Measurements from ENCODE around the gene SEC62.

Gene SEC62

GRCh38 chr3:169998668-169999131 lies 32.1 kb downstream of the SEC62 start:
- H3K4me3 ChIP-seq (ENCODE audit: low read depth, low read length): no peak overlapping the region
- TF ChIP-seq MAX (IDR thresholded peaks at IDR 0.05; ENCODE audit: low read depth, low read length) (no peak), POLR2A (IDR thresholded peaks at IDR 0.05; ENCODE audit: extremely low read depth, insufficient read length) (no peak), MYC (IDR thresholded peaks at IDR 0.05; ENCODE audit: low read depth, low read length) (no peak)
- TF ChIP-seq, protein P1, sequence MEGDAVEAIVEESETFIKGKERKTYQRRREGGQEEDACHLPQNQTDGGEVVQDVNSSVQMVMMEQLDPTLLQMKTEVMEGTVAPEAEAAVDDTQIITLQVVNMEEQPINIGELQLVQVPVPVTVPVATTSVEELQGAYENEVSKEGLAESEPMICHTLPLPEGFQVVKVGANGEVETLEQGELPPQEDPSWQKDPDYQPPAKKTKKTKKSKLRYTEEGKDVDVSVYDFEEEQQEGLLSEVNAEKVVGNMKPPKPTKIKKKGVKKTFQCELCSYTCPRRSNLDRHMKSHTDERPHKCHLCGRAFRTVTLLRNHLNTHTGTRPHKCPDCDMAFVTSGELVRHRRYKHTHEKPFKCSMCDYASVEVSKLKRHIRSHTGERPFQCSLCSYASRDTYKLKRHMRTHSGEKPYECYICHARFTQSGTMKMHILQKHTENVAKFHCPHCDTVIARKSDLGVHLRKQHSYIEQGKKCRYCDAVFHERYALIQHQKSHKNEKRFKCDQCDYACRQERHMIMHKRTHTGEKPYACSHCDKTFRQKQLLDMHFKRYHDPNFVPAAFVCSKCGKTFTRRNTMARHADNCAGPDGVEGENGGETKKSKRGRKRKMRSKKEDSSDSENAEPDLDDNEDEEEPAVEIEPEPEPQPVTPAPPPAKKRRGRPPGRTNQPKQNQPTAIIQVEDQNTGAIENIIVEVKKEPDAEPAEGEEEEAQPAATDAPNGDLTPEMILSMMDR (IDR thresholded peaks at IDR 0.05; ENCODE audit: low read depth, low read length): no peak
- peak; percentile 23 for DNase-seq (ENCODE audit: low read depth)

- no peak for DNase-seq (ENCODE audit: low read depth)
- no peak overlapping the region for H3K4me3 ChIP-seq (ENCODE audit: low read depth, low read length)
- TF ChIP-seq POLR2A (IDR thresholded peaks at IDR 0.05; ENCODE audit: extremely low read depth, insufficient read length) (no peak), MYC (IDR thresholded peaks at IDR 0.05; ENCODE audit: low read depth, low read length) (no peak), MAX (IDR thresholded peaks at IDR 0.05; ENCODE audit: low read depth, low read length) (no peak)
- TF ChIP-seq, protein P1 (IDR thresholded peaks at IDR 0.05; ENCODE audit: low read depth, low read length): no peak
Observed at GRCh38 chr3:169999433-169999832, 32.8 kb downstream of the SEC62 start.

DNA sequence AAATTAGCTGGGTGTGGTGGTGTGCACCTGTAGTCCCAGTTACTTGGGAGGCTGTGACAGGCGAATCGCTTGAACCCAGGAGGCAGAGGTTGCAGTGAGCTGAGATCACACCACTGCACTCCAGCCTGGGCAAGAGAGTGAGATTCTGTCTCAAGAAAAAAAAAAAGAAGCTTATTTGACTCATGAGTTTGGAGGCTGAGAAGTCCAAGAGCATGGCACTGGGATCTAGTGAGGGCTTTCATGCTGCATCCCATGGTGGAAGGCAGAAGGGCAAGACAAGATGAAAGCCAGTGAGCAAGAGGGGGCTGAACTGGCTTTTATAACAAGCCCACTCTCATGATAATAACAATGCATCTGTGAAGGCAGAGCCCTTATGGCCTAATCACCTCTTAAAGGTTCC lies 33.4 kb downstream of the SEC62 start:
- no peak for DNase-seq (ENCODE audit: low read depth)
- H3K4me3 ChIP-seq (ENCODE audit: low read depth, low read length): no peak overlapping the region
- TF ChIP-seq MAX (IDR thresholded peaks at IDR 0.05; ENCODE audit: low read depth, low read length): no peak
- no peak for TF ChIP-seq POLR2A (IDR thresholded peaks at IDR 0.05; ENCODE audit: extremely low read depth, insufficient read length)
- no peak for TF ChIP-seq MYC (IDR thresholded peaks at IDR 0.05; ENCODE audit: low read depth, low read length)
- TF ChIP-seq, protein P1 (IDR thresholded peaks at IDR 0.05; ENCODE audit: low read depth, low read length): no peak

DNA sequence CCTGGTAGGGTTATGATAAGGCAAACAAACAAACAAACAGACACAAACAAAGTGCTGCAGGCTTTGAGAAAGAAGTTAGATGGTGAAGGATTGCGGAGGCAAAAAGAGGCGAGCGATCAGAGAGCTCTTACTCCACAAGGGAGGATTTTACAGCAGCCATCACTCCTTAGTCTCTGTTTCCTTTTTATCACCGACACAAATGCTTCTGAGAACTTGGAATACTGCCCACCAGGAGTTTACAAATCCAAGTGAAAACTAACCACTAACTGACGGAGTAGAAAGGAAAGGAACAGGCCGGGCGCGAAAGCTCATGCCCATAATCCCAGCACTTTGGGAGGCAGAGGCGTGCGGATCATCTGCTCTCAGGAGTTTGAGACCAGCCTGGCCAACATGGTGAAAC lies 35.6 kb downstream of the SEC62 start:
- TF ChIP-seq MYC (IDR thresholded peaks at IDR 0.05; ENCODE audit: low read depth, low read length): no peak
- TF ChIP-seq, protein P1 (IDR thresholded peaks at IDR 0.05; ENCODE audit: low read depth, low read length): no peak
- no peak for TF ChIP-seq POLR2A (IDR thresholded peaks at IDR 0.05; ENCODE audit: extremely low read depth, insufficient read length)
- no peak for TF ChIP-seq MAX (IDR thresholded peaks at IDR 0.05; ENCODE audit: low read depth, low read length)

GRCh38 chr3:170002879-170003278 lies 36.3 kb downstream of the SEC62 start:
- no peak overlapping the region for H3K4me3 ChIP-seq (ENCODE audit: low read depth, low read length)
- no peak for TF ChIP-seq MAX (IDR thresholded peaks at IDR 0.05; ENCODE audit: low read depth, low read length)
- TF ChIP-seq, protein P1 (IDR thresholded peaks at IDR 0.05; ENCODE audit: low read depth, low read length): no peak
- no peak for TF ChIP-seq POLR2A (IDR thresholded peaks at IDR 0.05; ENCODE audit: extremely low read depth, insufficient read length)
- peak; percentile 46 for DNase-seq (ENCODE audit: low read depth)

More for the DNA sequence above, 35.6 kb downstream of the SEC62 start:
- no peak for DNase-seq (ENCODE audit: low read depth)
- H3K4me3 ChIP-seq (ENCODE audit: low read depth, low read length): no peak overlapping the region

Data from NB4 (cell line).